H1 (cell line): ENCODE data around the gene TRIM5. TPM values are rescaled to one million over a fixed set of nuclear protein-coding genes. Genes with fewer than 3 reads are reported as not detected.

Experiments used
- ASH2L ChIP-seq: fragments of 200-600, 300-600 bp; sonication (generic); IDR thresholded peaks from one replicate; pipeline ENCODE4 v1.7.1; 2017; ENCODE audit warnings: low read length
- CTBP2 ChIP-seq: IDR thresholded peaks from 2 replicates; pipeline ENCODE4 v1.7.0; 2011; ENCODE audit warnings: borderline replicate concordance, mild to moderate bottlenecking, moderate library complexity, mixed read lengths, low read length; ENCODE audit not compliant: insufficient read depth, insufficient read length
- EGR1 ChIP-seq: IDR thresholded peaks from 2 replicates; pipeline ENCODE4 v1.6.1; 2011; ENCODE audit warnings: low read depth, low read length, borderline replicate concordance
- EZH2 ChIP-seq: fragments of 200-600 bp; sonication (generic); IDR thresholded peaks from 2 replicates; pipeline ENCODE4 v1.7.1; 2012; ENCODE audit warnings: low read depth, mild to moderate bottlenecking, moderate library complexity, low read length, inconsistent platforms; ENCODE audit not compliant: severe bottlenecking
- FOSL1 ChIP-seq: IDR thresholded peaks from 2 replicates; pipeline ENCODE4 v1.6.1; 2011; ENCODE audit warnings: mild to moderate bottlenecking, low read depth, low read length, moderate library complexity; ENCODE audit not compliant: insufficient read depth
- MAFK ChIP-seq: IDR thresholded peaks from 2 replicates; pipeline ENCODE4 v1.6.1; 2012; ENCODE audit warnings: low read depth, mild to moderate bottlenecking, improper control_type of control experiment, low read length
- POLR2AphosphoS5 ChIP-seq: IDR thresholded peaks from 2 replicates; pipeline ENCODE4 v1.6.1; 2011; ENCODE audit warnings: low read depth, low read length
- RXRA ChIP-seq: IDR thresholded peaks from 2 replicates; pipeline ENCODE4 v1.6.1; 2011; ENCODE audit warnings: low read depth, mild to moderate bottlenecking, low read length, moderate library complexity; ENCODE audit not compliant: insufficient read depth
- SP2 ChIP-seq: IDR thresholded peaks from 2 replicates; pipeline ENCODE4 v1.6.1; 2012; ENCODE audit warnings: mild to moderate bottlenecking, low read length, inconsistent platforms
- SUZ12 ChIP-seq: fragments of 200-600 bp; sonication (generic); IDR thresholded peaks from 2 replicates; pipeline ENCODE4 v1.6.1; 2012; ENCODE audit warnings: mild to moderate bottlenecking, inconsistent platforms, low read length, moderate library complexity, mixed read lengths
- TEAD4 ChIP-seq: IDR thresholded peaks from 2 replicates; pipeline ENCODE4 v1.6.1; 2012; ENCODE audit warnings: low read depth, low read length, inconsistent platforms, mixed read lengths
- polyA plus RNA-seq, 7 experiments: library from polyadenylated mRNA; depleted of rRNA in 3 of 7; stranded (reverse) in 5 of 7; unstranded in 2 of 7; fragments of >200 nt in 5 of 7; fragments of 200-250 nt in 2 of 7; gene quantifications; 1 replicate in 5 of 7; 2 replicates in 1 of 7; 4 replicates in 1 of 7; pipeline versions ENCODE4 v1.2.1 to v1.2.3, GENCODE V29; 2011 to 2013; ENCODE audit warnings: missing spikeins in 2 of 7, mixed read lengths in 2 of 7
- total RNA-seq: library from RNA; stranded (reverse); fragmentation: NEBNext Ultra II Directional; extraction: Animal tissue kit (Norgen Biotek cat#: 25700); gene quantifications from 2 replicates; pipeline ENCODE4 v1.2.1, GENCODE V29; 2021
- TF ChIP-seq, protein P1 (sequence below): fragments of 300-600 bp; sonication (generic); IDR thresholded peaks from 2 replicates; pipeline ENCODE4 v1.7.1; 2012; ENCODE audit warnings: low read length, moderate library complexity, mild to moderate bottlenecking, inconsistent platforms; ENCODE audit not compliant: insufficient replicate concordance

Gene TRIM5
- total and polyA plus RNA-seq, 2 of the 8 experiments (the other 6 are each of a cell fraction or from before 2014, with no cell fraction given): 23.5 to 35.5 TPM

- TF ChIP-seq, protein P1, sequence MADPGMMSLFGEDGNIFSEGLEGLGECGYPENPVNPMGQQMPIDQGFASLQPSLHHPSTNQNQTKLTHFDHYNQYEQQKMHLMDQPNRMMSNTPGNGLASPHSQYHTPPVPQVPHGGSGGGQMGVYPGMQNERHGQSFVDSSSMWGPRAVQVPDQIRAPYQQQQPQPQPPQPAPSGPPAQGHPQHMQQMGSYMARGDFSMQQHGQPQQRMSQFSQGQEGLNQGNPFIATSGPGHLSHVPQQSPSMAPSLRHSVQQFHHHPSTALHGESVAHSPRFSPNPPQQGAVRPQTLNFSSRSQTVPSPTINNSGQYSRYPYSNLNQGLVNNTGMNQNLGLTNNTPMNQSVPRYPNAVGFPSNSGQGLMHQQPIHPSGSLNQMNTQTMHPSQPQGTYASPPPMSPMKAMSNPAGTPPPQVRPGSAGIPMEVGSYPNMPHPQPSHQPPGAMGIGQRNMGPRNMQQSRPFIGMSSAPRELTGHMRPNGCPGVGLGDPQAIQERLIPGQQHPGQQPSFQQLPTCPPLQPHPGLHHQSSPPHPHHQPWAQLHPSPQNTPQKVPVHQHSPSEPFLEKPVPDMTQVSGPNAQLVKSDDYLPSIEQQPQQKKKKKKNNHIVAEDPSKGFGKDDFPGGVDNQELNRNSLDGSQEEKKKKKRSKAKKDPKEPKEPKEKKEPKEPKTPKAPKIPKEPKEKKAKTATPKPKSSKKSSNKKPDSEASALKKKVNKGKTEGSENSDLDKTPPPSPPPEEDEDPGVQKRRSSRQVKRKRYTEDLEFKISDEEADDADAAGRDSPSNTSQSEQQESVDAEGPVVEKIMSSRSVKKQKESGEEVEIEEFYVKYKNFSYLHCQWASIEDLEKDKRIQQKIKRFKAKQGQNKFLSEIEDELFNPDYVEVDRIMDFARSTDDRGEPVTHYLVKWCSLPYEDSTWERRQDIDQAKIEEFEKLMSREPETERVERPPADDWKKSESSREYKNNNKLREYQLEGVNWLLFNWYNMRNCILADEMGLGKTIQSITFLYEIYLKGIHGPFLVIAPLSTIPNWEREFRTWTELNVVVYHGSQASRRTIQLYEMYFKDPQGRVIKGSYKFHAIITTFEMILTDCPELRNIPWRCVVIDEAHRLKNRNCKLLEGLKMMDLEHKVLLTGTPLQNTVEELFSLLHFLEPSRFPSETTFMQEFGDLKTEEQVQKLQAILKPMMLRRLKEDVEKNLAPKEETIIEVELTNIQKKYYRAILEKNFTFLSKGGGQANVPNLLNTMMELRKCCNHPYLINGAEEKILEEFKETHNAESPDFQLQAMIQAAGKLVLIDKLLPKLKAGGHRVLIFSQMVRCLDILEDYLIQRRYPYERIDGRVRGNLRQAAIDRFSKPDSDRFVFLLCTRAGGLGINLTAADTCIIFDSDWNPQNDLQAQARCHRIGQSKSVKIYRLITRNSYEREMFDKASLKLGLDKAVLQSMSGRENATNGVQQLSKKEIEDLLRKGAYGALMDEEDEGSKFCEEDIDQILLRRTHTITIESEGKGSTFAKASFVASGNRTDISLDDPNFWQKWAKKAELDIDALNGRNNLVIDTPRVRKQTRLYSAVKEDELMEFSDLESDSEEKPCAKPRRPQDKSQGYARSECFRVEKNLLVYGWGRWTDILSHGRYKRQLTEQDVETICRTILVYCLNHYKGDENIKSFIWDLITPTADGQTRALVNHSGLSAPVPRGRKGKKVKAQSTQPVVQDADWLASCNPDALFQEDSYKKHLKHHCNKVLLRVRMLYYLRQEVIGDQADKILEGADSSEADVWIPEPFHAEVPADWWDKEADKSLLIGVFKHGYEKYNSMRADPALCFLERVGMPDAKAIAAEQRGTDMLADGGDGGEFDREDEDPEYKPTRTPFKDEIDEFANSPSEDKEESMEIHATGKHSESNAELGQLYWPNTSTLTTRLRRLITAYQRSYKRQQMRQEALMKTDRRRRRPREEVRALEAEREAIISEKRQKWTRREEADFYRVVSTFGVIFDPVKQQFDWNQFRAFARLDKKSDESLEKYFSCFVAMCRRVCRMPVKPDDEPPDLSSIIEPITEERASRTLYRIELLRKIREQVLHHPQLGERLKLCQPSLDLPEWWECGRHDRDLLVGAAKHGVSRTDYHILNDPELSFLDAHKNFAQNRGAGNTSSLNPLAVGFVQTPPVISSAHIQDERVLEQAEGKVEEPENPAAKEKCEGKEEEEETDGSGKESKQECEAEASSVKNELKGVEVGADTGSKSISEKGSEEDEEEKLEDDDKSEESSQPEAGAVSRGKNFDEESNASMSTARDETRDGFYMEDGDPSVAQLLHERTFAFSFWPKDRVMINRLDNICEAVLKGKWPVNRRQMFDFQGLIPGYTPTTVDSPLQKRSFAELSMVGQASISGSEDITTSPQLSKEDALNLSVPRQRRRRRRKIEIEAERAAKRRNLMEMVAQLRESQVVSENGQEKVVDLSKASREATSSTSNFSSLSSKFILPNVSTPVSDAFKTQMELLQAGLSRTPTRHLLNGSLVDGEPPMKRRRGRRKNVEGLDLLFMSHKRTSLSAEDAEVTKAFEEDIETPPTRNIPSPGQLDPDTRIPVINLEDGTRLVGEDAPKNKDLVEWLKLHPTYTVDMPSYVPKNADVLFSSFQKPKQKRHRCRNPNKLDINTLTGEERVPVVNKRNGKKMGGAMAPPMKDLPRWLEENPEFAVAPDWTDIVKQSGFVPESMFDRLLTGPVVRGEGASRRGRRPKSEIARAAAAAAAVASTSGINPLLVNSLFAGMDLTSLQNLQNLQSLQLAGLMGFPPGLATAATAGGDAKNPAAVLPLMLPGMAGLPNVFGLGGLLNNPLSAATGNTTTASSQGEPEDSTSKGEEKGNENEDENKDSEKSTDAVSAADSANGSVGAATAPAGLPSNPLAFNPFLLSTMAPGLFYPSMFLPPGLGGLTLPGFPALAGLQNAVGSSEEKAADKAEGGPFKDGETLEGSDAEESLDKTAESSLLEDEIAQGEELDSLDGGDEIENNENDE: no peak
- TF ChIP-seq EGR1 (no peak), TEAD4 (no peak), CTBP2 (no peak), SP2 (no peak), FOSL1 (no peak), MAFK (no peak), ASH2L (no peak), SUZ12 (no peak), POLR2AphosphoS5 (no peak), RXRA (no peak), EZH2 (no peak)
Observed at GRCh38 chr11:5691964-5692361, 7.1 kb upstream of the TRIM5 start (continued).
